GM19438 (cell line): ENCODE measurements around the gene UBALD1.
A peak's percentile ranks its signal among the peaks of the same experiment; 100 is the strongest.

ENCODE experiments used
- ATAC-seq: cut with Tn5 transposase; IDR thresholded peaks from one replicate; pipeline ENCODE4 v1.9.1; 2021; ENCODE audit warnings: low read depth; ENCODE audit not compliant: unreplicated experiment

The UBALD1 gene

GRCh38 chr16:4646773-4647643, 32.3 kb upstream of the UBALD1 start:
- no peak for ATAC-seq

- no peak for ATAC-seq
Measured at GRCh38 chr16:4641895-4642294, 27.2 kb upstream of the UBALD1 start.

- ATAC-seq, result no peak
Measured at GRCh38 chr16:4641306-4641687, 26.6 kb upstream of the UBALD1 start.

GRCh38 chr16:4640572-4641305, 26.1 kb upstream of the UBALD1 start:
- no peak for ATAC-seq

- no peak for ATAC-seq
Measured at GRCh38 chr16:4639899-4640509, 25.3 kb upstream of the UBALD1 start.

- ATAC-seq, result no peak
Measured at GRCh38 chr16:4637501-4638166, 22.9 kb upstream of the UBALD1 start.

- ATAC-seq, result no peak
Measured at GRCh38 chr16:4636196-4636595, 21.5 kb upstream of the UBALD1 start.

GRCh38 chr16:4634768-4635167, 20.1 kb upstream of the UBALD1 start:
- no peak for ATAC-seq

GRCh38 chr16:4633910-4634635, 19.4 kb upstream of the UBALD1 start:
- ATAC-seq, result no peak

GRCh38 chr16:4631444-4631843, 16.8 kb upstream of the UBALD1 start:
- no peak for ATAC-seq

GRCh38 chr16:4628283-4628682, 13.6 kb upstream of the UBALD1 start:
- ATAC-seq, result no peak

- no peak for ATAC-seq
Measured at GRCh38 chr16:4626396-4626795, 11.7 kb upstream of the UBALD1 start.

- no peak for ATAC-seq
Measured at GRCh38 chr16:4625560-4626159, 11.0 kb upstream of the UBALD1 start.

GRCh38 chr16:4624827-4625559, 10.3 kb upstream of the UBALD1 start:
- peak; percentile 57 for ATAC-seq

- ATAC-seq, result peak; percentile 68
Measured at GRCh38 chr16:4624015-4624826, 9.5 kb upstream of the UBALD1 start, which contains the start of gene MGRN1. TSS of gene MGRN1 (plus strand) at chr16:4624826. CDS start at chr16:4624961, 135 bp downstream.

GRCh38 chr16:4623593-4623992, 8.9 kb upstream of the UBALD1 start:
- ATAC-seq, result no peak

- no peak for ATAC-seq
Measured at GRCh38 chr16:4618645-4619418, 4.1 kb upstream of the UBALD1 start.
